Measurements from ENCODE around the gene COX6B1. TPM values are rescaled to one million over a fixed set of nuclear protein-coding genes. Genes with fewer than 3 reads are reported as not detected.
"Not testable (repeated sequence)": the region's sequence is repeated elsewhere in the genome, so short reads cannot be mapped to it uniquely, and the experiment has no call there.

The COX6B1 gene
- total RNA-seq, 1 donor from 2014 or later: 196 TPM

DNA sequence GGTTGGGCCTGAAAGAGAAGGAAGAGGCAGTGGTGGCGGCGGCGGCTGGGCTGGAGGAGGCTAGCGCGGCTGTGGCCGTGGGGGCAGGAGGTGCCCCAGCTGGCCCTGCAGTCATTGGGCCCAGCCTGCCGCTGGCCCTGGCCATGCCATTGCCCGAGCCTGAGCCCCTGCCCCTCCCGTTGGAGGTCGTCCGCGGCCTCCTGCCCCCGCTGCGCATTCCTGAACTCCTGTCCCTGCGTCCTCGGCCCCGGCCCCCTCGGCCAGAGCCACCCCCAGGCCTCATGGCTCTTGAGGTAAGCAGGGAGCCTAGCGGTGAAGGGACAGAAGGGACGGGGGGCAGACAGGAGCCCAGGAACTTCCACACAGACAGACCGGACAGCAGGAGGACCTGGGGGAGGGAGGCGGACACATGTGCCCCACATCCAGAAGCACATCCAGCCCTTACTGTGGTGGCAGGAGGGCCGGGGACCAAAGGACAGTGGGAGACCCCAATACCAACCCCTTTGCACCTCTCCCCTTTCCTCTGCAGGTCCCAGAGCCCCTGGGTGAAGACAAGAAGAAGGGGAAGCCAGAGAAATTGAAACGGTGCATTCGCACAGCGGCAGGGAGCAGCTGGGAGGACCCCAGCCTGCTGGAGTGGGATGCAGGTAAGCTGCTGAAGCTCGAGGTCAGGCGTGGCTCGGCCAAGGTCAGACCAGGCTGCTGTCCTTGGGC is 14.2 kb upstream of the COX6B1 start:
- DNase-seq (ENCODE audit: low spot score): no peak
- no peak for ATAC-seq

GRCh38 chr19:35636651-35637050 is 11.5 kb upstream of the COX6B1 start:
- DNase-seq (ENCODE audit: low spot score): no peak
- no peak for ATAC-seq

DNA sequence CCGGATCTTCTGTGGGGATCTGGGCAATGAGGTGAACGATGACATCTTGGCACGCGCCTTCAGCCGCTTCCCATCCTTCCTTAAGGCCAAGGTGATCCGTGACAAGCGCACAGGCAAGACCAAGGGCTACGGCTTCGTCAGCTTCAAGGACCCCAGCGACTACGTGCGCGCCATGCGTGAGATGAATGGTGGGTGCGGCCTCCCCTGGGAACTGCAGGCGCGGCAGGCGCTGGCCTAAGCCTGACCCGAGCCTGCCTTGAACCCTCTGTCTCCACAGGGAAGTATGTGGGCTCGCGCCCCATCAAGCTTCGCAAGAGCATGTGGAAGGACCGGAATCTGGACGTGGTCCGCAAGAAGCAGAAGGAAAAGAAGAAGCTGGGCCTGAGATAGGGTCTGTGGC is 11.0 kb upstream of the COX6B1 start:
- DNase-seq (ENCODE audit: low spot score) (no peak), ATAC-seq (no peak)

- DNase-seq (ENCODE audit: low spot score): no peak
Observed at GRCh38 chr19:35639321-35639639, 8.8 kb upstream of the COX6B1 start.

DNA sequence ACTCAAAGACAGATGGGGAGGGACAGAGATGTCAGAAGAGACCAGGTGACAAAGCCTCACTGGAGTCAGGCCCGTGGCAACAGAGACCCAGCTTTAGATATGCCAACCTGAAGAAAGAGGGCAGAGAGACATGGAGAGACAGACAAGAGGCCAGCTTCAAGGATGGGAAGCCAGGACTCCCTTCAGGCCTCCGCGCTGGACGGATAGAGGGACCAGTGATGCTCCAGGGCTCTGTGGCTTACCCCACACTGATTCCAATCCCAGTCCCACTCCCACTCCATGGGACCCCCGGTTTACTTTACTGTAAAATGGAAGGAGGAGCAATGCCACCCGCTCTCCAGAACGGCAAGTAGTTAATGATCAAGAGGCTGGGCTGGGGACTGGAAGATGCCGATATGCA is 8.3 kb upstream of the COX6B1 start:
- no peak for ATAC-seq

More at GRCh38 chr19:35639321-35639639, 8.8 kb upstream of the COX6B1 start:
- ATAC-seq: no peak

GRCh38 chr19:35641515-35642151 is 6.5 kb upstream of the COX6B1 start, which contains the start of gene ETV2:
Gene ETV2, plus strand, starts transcription at chr19:35641745. Its CDS starts 716 bp downstream, at chr19:35642461.
- no peak for ATAC-seq
- DNase-seq (ENCODE audit: low spot score): no peak

More for the DNA sequence above, 8.3 kb upstream of the COX6B1 start:
- DNase-seq (ENCODE audit: low spot score): no peak

DNA sequence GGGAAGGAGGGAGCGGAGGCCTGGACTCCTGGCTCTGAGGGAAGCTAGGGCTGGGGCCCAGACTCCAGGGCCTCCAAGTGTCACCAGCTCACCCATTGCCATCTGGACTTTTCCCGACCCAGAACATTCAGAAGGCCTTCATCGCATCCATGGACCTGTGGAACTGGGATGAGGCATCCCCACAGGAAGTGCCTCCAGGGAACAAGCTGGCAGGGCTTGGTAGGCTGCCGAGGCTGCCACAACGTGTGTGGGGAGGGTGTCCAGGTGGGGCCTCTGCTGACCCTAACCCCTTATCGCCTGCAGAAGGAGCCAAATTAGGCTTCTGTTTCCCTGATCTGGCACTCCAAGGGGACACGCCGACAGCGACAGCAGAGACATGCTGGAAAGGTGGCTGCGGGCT is 5.8 kb upstream of the COX6B1 start:
- DNase-seq (ENCODE audit: low spot score) (no peak), ATAC-seq (no peak)

DNA sequence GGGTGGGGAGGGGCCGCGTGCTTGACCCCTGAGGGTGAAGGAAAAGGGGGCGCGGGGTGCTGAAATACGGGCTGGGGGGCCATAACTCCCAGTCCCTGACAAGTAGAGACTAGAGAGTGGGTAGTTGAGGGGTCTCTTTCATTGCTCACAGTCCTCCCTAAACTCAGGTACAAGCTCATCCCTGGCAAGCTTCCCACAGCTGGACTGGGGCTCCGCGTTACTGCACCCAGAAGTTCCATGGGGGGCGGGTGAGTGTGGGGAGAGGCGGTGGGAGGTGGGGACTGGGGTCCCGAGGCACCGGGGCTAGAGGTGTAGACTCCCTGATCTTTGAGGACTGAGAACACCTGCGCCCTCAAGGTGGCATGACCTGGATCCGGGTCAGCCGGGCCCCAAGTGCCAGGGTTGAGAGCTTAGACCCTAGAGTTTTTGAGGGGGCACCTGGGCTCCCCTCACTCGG is 5.3 kb upstream of the COX6B1 start:
- DNase-seq (ENCODE audit: low spot score): peak; percentile 62
- ATAC-seq: no peak

DNA sequence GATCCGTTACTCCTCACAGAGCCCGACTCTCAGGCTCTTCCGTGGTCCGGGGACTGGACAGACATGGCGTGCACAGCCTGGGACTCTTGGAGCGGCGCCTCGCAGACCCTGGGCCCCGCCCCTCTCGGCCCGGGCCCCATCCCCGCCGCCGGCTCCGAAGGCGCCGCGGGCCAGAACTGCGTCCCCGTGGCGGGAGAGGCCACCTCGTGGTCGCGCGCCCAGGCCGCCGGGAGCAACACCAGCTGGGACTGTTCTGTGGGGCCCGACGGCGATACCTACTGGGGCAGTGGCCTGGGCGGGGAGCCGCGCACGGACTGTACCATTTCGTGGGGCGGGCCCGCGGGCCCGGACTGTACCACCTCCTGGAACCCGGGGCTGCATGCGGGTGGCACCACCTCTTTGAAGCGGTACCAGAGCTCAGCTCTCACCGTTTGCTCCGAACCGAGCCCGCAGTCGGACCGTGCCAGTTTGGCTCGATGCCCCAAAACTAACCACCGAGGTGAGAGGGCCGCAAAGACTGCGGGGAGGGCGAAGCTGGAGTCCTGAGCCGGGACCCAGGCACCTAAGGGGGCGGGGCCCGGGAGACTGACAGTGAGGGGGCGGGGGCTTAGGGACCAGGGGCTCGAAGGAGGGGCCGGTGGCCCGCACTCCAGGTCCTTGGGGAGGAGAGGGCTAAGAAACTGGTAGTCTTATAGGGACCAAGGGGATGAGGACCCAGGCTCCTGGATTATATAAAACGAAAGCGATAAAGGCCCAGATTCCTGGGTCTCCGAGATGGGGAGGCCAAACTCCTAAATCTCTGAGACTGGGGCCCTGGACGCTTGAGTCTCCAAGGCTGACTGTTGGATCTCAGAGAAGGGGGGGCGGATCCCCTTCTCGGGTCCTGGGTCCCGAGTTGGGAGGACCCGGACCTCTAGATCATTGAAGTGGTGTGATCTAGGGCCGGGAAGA is 4.6 kb upstream of the COX6B1 start:
- peak; percentile 88 for DNase-seq (ENCODE audit: low spot score)
- ATAC-seq: peak; percentile 71

GRCh38 chr19:35644206-35644986 is 3.7 kb upstream of the COX6B1 start:
- DNase-seq (ENCODE audit: low spot score) (peak; percentile 97), ATAC-seq (peak; percentile 84)

DNA sequence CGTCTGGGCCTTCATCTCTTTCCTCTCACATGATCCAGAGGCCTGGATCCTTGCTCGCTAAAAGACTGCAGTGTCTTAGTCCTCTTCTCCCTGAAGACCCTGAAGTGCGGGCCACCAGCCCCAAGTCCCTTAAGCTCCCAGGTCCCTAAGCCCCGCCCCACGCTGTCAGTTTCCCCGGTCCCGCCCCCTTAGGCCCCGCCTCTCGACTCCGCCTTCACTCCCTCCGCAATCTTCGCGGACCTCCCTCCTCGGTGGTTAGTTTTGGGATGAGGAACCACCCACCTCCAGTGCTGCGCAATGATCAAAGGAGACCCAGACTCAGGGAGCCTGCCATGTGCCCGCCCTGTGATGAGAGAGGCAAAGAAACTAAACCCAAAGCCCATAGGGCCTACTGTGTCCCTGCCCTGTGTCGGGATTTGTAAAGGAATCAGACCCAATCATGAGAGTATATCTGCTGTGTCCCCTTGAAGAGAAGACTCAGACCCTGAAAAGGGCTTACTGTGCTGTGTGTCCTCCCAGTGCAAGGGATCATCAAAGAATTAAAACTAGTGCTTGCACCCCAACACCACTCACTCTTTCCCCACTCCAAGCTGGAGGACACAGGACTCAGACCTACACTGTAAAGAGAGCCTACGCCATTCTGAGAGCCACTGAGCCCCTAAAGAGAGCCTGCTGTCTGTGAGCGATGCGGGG is 3.0 kb upstream of the COX6B1 start:
- peak; percentile 21 for ATAC-seq
- peak; percentile 78 for DNase-seq (ENCODE audit: low spot score)

GRCh38 chr19:35645680-35646511 is 2.2 kb upstream of the COX6B1 start:
- ATAC-seq (no peak), DNase-seq (ENCODE audit: low spot score) (no peak)

DNA sequence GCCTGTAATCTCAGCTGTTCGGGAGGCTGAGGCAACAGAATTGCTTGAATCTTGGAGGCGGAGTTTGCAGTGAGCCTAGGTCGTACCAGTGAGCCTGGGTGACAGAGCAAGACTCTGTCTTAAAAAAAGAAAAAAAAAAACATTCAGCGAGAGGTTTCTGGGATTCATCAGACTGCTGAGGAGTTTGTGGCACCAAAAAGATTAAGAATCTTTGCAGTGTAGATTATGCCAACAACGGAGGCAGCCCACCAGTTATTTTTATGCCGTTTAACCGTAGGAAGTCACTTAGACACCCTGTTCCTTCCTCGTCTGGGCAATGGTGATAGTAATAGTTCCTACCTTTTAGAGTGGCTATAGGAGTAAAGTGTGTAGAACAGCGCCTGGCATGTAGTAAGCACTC is 2.5 kb downstream of the COX6B1 start:
- ATAC-seq (no peak), DNase-seq (ENCODE audit: low spot score) (no peak)

GRCh38 chr19:35654828-35655227 is 6.7 kb downstream of the COX6B1 start:
- DNase-seq (ENCODE audit: low spot score); ATAC-seq: not testable (repeated sequence)

GRCh38 chr19:35655600-35655999 is 7.5 kb downstream of the COX6B1 start:
- DNase-seq (ENCODE audit: low spot score): no peak
- no peak for ATAC-seq

DNA sequence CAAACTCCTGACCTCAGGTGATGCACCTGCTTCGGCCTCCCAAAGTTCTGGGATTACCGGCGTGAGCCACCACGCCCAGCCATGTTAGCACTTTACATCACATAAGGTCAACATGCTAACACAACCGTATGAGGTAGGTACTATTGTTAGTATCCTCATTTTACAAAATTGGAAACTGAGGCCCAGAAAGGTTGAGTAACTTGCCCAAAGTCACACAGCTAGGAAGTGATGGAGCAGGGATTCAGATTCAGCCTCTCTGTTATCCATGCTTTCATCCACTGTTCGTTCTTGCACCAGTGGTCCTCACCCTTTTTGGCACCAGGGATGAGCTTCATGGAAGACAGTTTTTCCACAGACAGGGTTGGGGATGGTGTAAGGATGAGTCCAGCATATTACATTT is 8.6 kb downstream of the COX6B1 start:
- DNase-seq (ENCODE audit: low spot score): no peak

GRCh38 chr19:35657904-35658700 is 10.0 kb downstream of the COX6B1 start:
- DNase-seq (ENCODE audit: low spot score) (no peak), ATAC-seq (no peak)

More for the DNA sequence above, 8.6 kb downstream of the COX6B1 start:
- ATAC-seq: no peak

GRCh38 chr19:35661995-35662340 is 13.8 kb downstream of the COX6B1 start:
- DNase-seq (ENCODE audit: low spot score) (no peak), ATAC-seq (no peak)
